Liver (tissue), 3 donors: ENCODE results near the gene IL25.
"Not testable (repeated sequence)": the region's sequence is repeated elsewhere in the genome, so short reads cannot be mapped to it uniquely, and the experiment has no call there.

Experiments used
- EGR1 ChIP-seq, 2 donors: IDR thresholded peaks; 2 replicates each; pipeline ENCODE4 v1.6.1; 2016 to 2018; ENCODE audit warnings: antibody characterized with exemption in 2 of 2, low read depth in 2 of 2
- FOXA1 ChIP-seq: IDR thresholded peaks from 2 replicates; pipeline ENCODE4 v1.6.1; 2016; ENCODE audit warnings: antibody characterized with exemption
- HNF4G ChIP-seq: IDR thresholded peaks from 2 replicates; pipeline ENCODE4 v1.6.1; 2016; ENCODE audit warnings: antibody characterized with exemption
- JUND ChIP-seq, 2 donors: IDR thresholded peaks; 2 replicates each; pipeline ENCODE4 v1.6.1; 2016; ENCODE audit warnings: antibody characterized with exemption in 2 of 2
- RAD21 ChIP-seq, 2 donors: IDR thresholded peaks; 2 replicates each; pipeline ENCODE4 v1.6.1; 2016; ENCODE audit warnings: antibody characterized with exemption in 2 of 2, mild to moderate bottlenecking in 2 of 2
- TAF1 ChIP-seq: conservative IDR thresholded peaks from 2 replicates; pipeline ENCODE4 v1.6.1; 2016; ENCODE audit warnings: antibody characterized with exemption, mild to moderate bottlenecking
- TF ChIP-seq, protein P1 (sequence below): IDR thresholded peaks from 2 replicates; pipeline ENCODE4 v1.6.1; 2016; ENCODE audit warnings: antibody characterized with exemption, mild to moderate bottlenecking
- TF ChIP-seq, protein P2 (sequence below): fragments of 150-350 bp; IDR thresholded peaks from 2 replicates; pipeline ENCODE4 v1.5.1; 2017; ENCODE audit warnings: improper control_type of control experiment, low read depth, low read length; ENCODE audit not compliant: missing input control
- donor health status: healthy.
- donor health status: healthy.

DNA sequence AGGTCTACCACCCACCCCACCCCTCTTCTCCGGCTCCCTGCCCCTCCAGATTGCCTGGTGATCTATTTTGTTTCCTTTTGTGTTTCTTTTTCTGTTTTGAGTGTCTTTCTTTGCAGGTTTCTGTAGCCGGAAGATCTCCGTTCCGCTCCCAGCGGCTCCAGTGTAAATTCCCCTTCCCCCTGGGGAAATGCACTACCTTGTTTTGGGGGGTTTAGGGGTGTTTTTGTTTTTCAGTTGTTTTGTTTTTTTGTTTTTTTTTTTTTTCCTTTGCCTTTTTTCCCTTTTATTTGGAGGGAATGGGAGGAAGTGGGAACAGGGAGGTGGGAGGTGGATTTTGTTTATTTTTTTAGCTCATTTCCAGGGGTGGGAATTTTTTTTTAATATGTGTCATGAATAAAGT lies 46.9 kb upstream of the IL25 start:
- TF ChIP-seq, protein P1, sequence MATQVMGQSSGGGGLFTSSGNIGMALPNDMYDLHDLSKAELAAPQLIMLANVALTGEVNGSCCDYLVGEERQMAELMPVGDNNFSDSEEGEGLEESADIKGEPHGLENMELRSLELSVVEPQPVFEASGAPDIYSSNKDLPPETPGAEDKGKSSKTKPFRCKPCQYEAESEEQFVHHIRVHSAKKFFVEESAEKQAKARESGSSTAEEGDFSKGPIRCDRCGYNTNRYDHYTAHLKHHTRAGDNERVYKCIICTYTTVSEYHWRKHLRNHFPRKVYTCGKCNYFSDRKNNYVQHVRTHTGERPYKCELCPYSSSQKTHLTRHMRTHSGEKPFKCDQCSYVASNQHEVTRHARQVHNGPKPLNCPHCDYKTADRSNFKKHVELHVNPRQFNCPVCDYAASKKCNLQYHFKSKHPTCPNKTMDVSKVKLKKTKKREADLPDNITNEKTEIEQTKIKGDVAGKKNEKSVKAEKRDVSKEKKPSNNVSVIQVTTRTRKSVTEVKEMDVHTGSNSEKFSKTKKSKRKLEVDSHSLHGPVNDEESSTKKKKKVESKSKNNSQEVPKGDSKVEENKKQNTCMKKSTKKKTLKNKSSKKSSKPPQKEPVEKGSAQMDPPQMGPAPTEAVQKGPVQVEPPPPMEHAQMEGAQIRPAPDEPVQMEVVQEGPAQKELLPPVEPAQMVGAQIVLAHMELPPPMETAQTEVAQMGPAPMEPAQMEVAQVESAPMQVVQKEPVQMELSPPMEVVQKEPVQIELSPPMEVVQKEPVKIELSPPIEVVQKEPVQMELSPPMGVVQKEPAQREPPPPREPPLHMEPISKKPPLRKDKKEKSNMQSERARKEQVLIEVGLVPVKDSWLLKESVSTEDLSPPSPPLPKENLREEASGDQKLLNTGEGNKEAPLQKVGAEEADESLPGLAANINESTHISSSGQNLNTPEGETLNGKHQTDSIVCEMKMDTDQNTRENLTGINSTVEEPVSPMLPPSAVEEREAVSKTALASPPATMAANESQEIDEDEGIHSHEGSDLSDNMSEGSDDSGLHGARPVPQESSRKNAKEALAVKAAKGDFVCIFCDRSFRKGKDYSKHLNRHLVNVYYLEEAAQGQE = not testable (repeated sequence)
- not testable (repeated sequence) for TF ChIP-seq EGR1 (IDR thresholded peaks at IDR 0.05; ENCODE audit: low read depth in 2 of 2); RAD21 (IDR thresholded peaks at IDR 0.05); HNF4G; JUND (IDR thresholded peaks at IDR 0.05); TAF1; FOXA1
- TF ChIP-seq, protein P2, sequence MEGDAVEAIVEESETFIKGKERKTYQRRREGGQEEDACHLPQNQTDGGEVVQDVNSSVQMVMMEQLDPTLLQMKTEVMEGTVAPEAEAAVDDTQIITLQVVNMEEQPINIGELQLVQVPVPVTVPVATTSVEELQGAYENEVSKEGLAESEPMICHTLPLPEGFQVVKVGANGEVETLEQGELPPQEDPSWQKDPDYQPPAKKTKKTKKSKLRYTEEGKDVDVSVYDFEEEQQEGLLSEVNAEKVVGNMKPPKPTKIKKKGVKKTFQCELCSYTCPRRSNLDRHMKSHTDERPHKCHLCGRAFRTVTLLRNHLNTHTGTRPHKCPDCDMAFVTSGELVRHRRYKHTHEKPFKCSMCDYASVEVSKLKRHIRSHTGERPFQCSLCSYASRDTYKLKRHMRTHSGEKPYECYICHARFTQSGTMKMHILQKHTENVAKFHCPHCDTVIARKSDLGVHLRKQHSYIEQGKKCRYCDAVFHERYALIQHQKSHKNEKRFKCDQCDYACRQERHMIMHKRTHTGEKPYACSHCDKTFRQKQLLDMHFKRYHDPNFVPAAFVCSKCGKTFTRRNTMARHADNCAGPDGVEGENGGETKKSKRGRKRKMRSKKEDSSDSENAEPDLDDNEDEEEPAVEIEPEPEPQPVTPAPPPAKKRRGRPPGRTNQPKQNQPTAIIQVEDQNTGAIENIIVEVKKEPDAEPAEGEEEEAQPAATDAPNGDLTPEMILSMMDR = not testable (repeated sequence)
